Esophagus (tissue), 2 donors: ENCODE measurements around the gene JPT2. TPM values are rescaled to one million over a fixed set of nuclear protein-coding genes. Genes with fewer than 3 reads are reported as not detected.

Source experiments
- H3K27ac ChIP-seq, 2 donors: one replicate each; pipeline ENCODE4 v1.5.1; 2013; ENCODE audit warnings: low read depth in 2 of 2, mild to moderate bottlenecking in 2 of 2, inconsistent platforms in 1 of 2, low read length in 1 of 2, moderate library complexity in 1 of 2
- H3K27me3 ChIP-seq, 2 donors: one replicate each; pipeline ENCODE4 v1.6.1; 2013; ENCODE audit warnings: low read length in 2 of 2, control low read depth in 1 of 2, mild to moderate bottlenecking in 1 of 2; ENCODE audit not compliant: insufficient read depth in 2 of 2, control insufficient read depth in 1 of 2
- H3K36me3 ChIP-seq, 2 donors: one replicate each; pipeline ENCODE4 v1.6.1; 2013; ENCODE audit warnings: low read length in 1 of 2; ENCODE audit not compliant: control insufficient read depth in 2 of 2, insufficient read depth in 2 of 2
- H3K4me1 ChIP-seq, 2 donors: one replicate each; pipeline ENCODE4 v1.6.1; 2013; ENCODE audit warnings: low read length in 1 of 2; ENCODE audit not compliant: control insufficient read depth in 2 of 2, insufficient read depth in 2 of 2
- H3K4me3 ChIP-seq, 2 donors: one replicate each; pipeline ENCODE4 v1.5.1; 2013; ENCODE audit warnings: low read length in 2 of 2, mild to moderate bottlenecking in 2 of 2, low read depth in 1 of 2, moderate library complexity in 1 of 2
- H3K9me3 ChIP-seq, 2 donors: one replicate each; pipeline ENCODE4 v1.6.1; 2013; ENCODE audit warnings: mild to moderate bottlenecking in 2 of 2, low read depth in 1 of 2, low read length in 1 of 2, moderate library complexity in 1 of 2; ENCODE audit not compliant: control insufficient read depth in 2 of 2, insufficient read depth in 1 of 2
- WGBS, 2 donors: extraction: QIAGEN DNeasy Blood & Tissue Kit; methylation state at CpG; one replicate each; pipeline ENCODE4 v1.1.7; 2013; 5-methylcytosine and 5-hydroxymethylcytosine counted together
- polyA plus RNA-seq, 2 donors: library from polyadenylated mRNA; stranded (reverse); fragments of 200-250 nt; gene quantifications; one replicate each; pipeline ENCODE4 v1.2.3, GENCODE V29; 2013
- donor health status: healthy with polysubstance abuse.
- donor health status: Bipolar disorder and iron deficiency.

Gene JPT2
- polyA plus RNA-seq, 2 donors, result 20.5 to 31.0 TPM

DNA sequence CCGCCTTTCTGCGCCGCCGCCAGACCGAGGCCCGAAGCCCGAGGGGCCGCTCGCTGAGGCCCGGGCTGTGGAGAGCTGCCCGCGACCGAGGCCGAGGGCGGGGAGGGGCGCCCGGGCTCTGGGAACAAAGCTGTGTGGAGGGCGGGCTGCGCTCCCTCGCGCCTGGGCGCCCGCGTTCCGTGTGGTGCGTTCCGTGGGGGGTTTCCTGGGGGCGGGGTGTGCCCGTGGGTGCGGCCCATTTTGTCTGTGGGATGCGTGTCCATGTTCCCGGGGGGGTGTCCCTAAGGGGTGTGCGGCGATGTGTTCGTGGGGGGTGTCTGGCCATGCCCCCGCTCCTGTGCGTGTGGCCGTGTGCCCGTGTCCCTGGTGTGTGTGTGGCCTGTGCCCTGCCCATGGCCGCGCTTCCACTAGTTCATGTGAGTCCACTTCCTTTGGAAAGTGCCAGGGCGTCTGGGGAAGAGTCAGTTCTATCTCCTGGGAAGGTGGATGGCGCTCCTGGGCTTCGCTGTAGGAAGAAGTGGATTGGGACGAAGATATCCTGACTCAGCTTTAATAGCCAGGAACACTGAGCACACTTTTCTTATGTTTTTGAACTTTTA lies 520 bp downstream of the JPT2 start:
- WGBS, 2 donors, result 1% methylated on average over 45 of the region's 45 CpGs
- H3K27ac ChIP-seq, result peak overlapping the region; percentile 76 to 82
- H3K9me3 ChIP-seq, result no peaks in the 10 kb centered on the region
- H3K27me3 ChIP-seq, result no peaks in the 10 kb centered on the region
- H3K4me3 ChIP-seq, result peak overlapping the region; percentile 60 to 80
- peaks cover 6 to 20% of the 10 kb centered on the region in 2 donors for H3K36me3 ChIP-seq
- H3K4me1 ChIP-seq, result peaks cover 2 to 3% of the 10 kb centered on the region in 2 donors

GRCh38 chr16:1680361-1680760 lies 2.3 kb downstream of the JPT2 start:
- H3K4me3 ChIP-seq, result no peak overlapping the region
- WGBS, 2 donors, result 87 to 90% methylated on average over 14 of the region's 14 CpGs

GRCh38 chr16:1681032-1681431 lies 3.0 kb downstream of the JPT2 start:
- Histone ChIP-seq H3K4me3 (no peak overlapping the region), H3K4me1 (peaks cover 2 to 3% of the 10 kb centered on the region in 2 donors), H3K27me3 (no peaks in the 10 kb centered on the region), H3K27ac (no peak overlapping the region), H3K9me3 (no peaks in the 10 kb centered on the region), H3K36me3 (peaks cover 0 to 3% of the 10 kb centered on the region in 2 donors)
- WGBS, 2 donors, result 86 to 88% methylated on average over 10 of the region's 10 CpGs

More at GRCh38 chr16:1680361-1680760, 2.3 kb downstream of the JPT2 start:
- no peaks in the 10 kb centered on the region for H3K9me3 ChIP-seq
- H3K27ac ChIP-seq, result no peak overlapping the region
- peaks cover 0 to 6% of the 10 kb centered on the region in 2 donors for H3K36me3 ChIP-seq
- no peaks in the 10 kb centered on the region for H3K27me3 ChIP-seq
- H3K4me1 ChIP-seq, result peaks cover 2 to 3% of the 10 kb centered on the region in 2 donors

GRCh38 chr16:1687427-1688316 lies 9.6 kb downstream of the JPT2 start:
- Histone ChIP-seq H3K36me3 (peaks cover 6 to 22% of the 10 kb centered on the region in 2 donors), H3K4me3 (no peak overlapping the region), H3K27me3 (no peaks in the 10 kb centered on the region), H3K27ac (peak overlapping the region; percentile 49 to 60), H3K9me3 (no peaks in the 10 kb centered on the region), H3K4me1 (peaks cover 0 to 2% of the 10 kb centered on the region in 2 donors)
- WGBS, 2 donors, result 72 to 73% methylated on average over 17 of the region's 17 CpGs

DNA sequence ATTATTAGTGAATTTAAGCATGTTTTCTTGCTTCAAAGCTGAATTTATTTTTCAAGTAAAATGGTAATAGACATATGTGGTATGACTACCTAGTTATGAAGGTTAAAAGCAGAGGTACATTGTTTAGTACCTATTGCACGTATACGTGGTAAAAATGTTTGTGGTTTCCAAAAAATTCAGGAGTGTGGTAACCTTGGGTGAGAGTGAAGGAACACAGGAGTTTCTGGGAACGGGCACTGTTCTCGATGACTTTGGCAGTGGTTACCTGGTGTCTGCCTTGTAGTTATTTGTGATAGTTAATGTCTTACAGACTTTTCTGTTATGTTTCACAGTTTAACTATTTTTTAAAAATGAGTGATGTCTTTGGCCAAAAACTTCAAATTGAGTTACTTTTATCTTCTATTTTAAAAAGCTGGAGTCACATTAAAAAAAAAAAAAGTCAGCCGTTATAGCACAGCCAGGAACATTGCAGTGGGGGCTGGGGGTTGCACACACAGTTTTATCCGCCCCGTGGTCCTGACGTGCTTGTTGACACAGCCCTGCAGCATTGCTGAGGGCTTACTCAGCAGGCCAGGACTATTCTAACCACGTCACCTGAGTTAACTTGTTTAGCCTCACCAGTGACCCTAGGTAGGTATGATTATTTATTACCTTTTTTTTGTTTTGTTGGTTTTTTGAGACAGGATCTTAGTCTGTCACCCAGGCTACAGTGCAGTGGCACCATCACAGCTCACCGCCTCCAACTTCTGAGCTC lies 10.9 kb downstream of the JPT2 start:
- Histone ChIP-seq H3K36me3 (peaks cover 6 to 25% of the 10 kb centered on the region in 2 donors), H3K4me3 (no peak overlapping the region), H3K9me3 (no peaks in the 10 kb centered on the region), H3K4me1 (peaks cover 0 to 2% of the 10 kb centered on the region in 2 donors), H3K27me3 (no peaks in the 10 kb centered on the region), H3K27ac (peak overlapping the region; percentile 4 to 58)
- WGBS, 2 donors, result 65 to 74% methylated on average over 10 of the region's 10 CpGs

DNA sequence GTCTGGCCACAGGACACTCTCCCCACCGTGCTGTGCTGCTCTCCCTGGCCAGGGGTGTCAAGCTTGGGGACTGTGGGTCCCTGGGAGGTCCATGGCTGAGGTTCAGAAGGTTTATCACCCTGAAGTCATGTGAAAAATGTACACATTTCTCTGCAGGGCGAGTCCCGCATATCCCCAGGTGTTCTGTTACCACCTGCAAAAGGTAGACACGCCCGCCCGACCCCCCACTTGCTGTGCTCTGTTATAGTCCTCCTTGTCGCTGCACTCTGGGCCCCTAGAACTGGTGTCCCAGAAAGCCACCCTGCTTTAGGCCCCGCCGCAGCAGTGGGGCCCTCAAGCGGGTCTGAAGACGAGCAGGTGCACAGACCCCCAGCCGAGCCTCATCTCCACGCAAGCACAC lies 11.8 kb downstream of the JPT2 start:
- H3K27me3 ChIP-seq, result no peaks in the 10 kb centered on the region
- WGBS, 2 donors, result 78 to 79% methylated on average over 13 of the region's 13 CpGs
- H3K4me3 ChIP-seq, result no peak overlapping the region
- peaks cover 0 to 2% of the 10 kb centered on the region in 2 donors for H3K4me1 ChIP-seq
- H3K36me3 ChIP-seq, result peaks cover 6 to 25% of the 10 kb centered on the region in 2 donors
- H3K9me3 ChIP-seq, result no peaks in the 10 kb centered on the region
- H3K27ac ChIP-seq, result peak overlapping the region; percentile 4 to 58

DNA sequence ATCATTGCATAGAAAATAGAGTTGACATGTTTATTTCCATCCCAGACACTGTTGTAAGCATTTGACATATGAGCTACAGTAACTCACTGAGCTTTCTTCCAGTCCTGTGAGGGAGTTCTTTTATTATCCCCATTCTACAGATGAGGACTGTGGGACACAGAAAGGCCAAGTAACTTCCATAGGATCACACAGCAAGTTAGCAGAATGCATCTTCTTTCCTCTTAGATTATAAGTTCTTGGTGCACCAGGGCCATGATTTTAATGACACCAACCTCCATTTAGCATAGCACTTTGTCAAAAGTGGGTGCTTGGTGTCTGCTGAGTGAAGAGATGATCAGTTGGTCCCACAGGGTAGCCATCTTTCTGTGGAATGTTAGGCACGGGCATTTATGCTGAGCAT lies 12.7 kb downstream of the JPT2 start:
- H3K4me3 ChIP-seq, result no peak overlapping the region
- peaks cover 6 to 23% of the 10 kb centered on the region in 2 donors for H3K36me3 ChIP-seq
- H3K27me3 ChIP-seq, result no peaks in the 10 kb centered on the region
- peaks cover 0 to 2% of the 10 kb centered on the region in 2 donors for H3K4me1 ChIP-seq
- peak overlapping the region in 1 of 2 donors; percentile 47 for H3K27ac ChIP-seq
- no peaks in the 10 kb centered on the region for H3K9me3 ChIP-seq
- WGBS, 2 donors, result 73 to 81% methylated on average over 1 of the region's 1 CpG

GRCh38 chr16:1691276-1691675 lies 13.2 kb downstream of the JPT2 start:
- H3K27ac ChIP-seq, result peak overlapping the region; percentile 61 to 71
- no peaks in the 10 kb centered on the region for H3K27me3 ChIP-seq
- H3K36me3 ChIP-seq, result peaks cover 6 to 25% of the 10 kb centered on the region in 2 donors
- no peaks in the 10 kb centered on the region for H3K9me3 ChIP-seq
- H3K4me1 ChIP-seq, result peaks cover 0 to 2% of the 10 kb centered on the region in 2 donors
- H3K4me3 ChIP-seq, result no peak overlapping the region

DNA sequence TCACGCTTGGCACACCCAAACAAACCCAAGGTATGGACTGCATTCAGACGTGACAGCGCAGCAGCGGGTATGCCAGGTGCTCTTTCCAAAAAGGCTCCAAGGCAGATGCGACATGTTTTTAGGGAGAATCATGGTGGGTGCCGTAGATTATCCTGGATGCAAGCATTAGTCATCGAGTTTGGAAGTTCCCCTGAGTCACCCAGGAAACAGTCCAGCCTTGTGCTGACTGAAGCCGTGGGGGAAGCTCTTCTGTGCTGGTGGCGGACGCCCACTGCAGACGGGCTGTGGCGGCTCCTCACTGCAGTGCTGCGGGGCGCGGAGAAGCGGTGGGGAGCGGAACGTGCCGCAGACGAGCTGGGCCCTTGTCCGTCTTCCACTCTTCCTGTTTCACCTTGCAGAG lies 13.9 kb downstream of the JPT2 start:
- Histone ChIP-seq H3K4me3 (no peak overlapping the region), H3K27ac (peak overlapping the region; percentile 61 to 71), H3K4me1 (peaks cover 0 to 2% of the 10 kb centered on the region in 2 donors), H3K9me3 (no peaks in the 10 kb centered on the region), H3K36me3 (peaks cover 6 to 23% of the 10 kb centered on the region in 2 donors), H3K27me3 (no peaks in the 10 kb centered on the region)
- WGBS, 2 donors, result 57 to 66% methylated on average over 21 of the region's 21 CpGs
